WTC11 (cell line): ENCODE data around the gene PCNP. TPM values are rescaled to one million over a fixed set of nuclear protein-coding genes. Genes with fewer than 3 reads are reported as not detected.

Experiments used
- ATAC-seq: fragments of 200-7000 bp; cut with Tn5 transposase; 2 replicates; pipeline ENCODE4 v1.10.0; 2021; ENCODE audit warnings: mild to moderate bottlenecking, moderate library complexity
- CTCF ChIA-PET: fragments of 300-600 bp; sonication (Branson Sonifier 250); formaldehyde crosslinking; loops from one replicate; lab custom pipeline; 2021; ENCODE audit warnings: antibody characterized with exemption; lab: Charles Lee
- POLR2A ChIA-PET: fragments of 350-600 bp; sonication (Branson Sonifier 250); formaldehyde crosslinking; loops from one replicate; lab custom pipeline; 2021; ENCODE audit warnings: antibody characterized with exemption; lab: Charles Lee
- DNase-seq: peaks from one replicate; pipeline ENCODE4 v3.0.0; 2021; ENCODE audit warnings: low spot score
- H3K27ac Mint-ChIP-seq: 2 replicates; pipeline ENCODE4 v1.8.0; 2021; ENCODE audit warnings: mixed read lengths
- H3K27me3 Mint-ChIP-seq: 2 replicates; pipeline ENCODE4 v1.8.0; 2021; ENCODE audit warnings: low read depth, mild to moderate bottlenecking, moderate library complexity, mixed read lengths
- H3K36me3 Mint-ChIP-seq: 2 replicates; pipeline ENCODE4 v1.8.0; 2021; ENCODE audit warnings: mixed read lengths
- H3K4me1 Mint-ChIP-seq: 2 replicates; pipeline ENCODE4 v1.8.0; 2022; ENCODE audit warnings: mixed read lengths
- H3K4me3 Mint-ChIP-seq: 2 replicates; pipeline ENCODE4 v1.8.0; 2021; ENCODE audit warnings: mild to moderate bottlenecking, moderate library complexity, mixed read lengths
- H3K9me3 Mint-ChIP-seq: 2 replicates; pipeline ENCODE4 v1.8.0; 2021; ENCODE audit warnings: mixed read lengths
- CBFB ChIP-seq: sonication (generic); formaldehyde crosslinking; IDR thresholded peaks from 2 replicates; pipeline ENCODE4 v1.8.1; 2022; ENCODE audit warnings: mild to moderate bottlenecking, low read depth, missing genetic modification reagents
- CREB1 ChIP-seq: sonication (generic); formaldehyde crosslinking; IDR thresholded peaks from 2 replicates; pipeline ENCODE4 v1.8.0; 2023; ENCODE audit warnings: mild to moderate bottlenecking, missing genetic modification reagents
- CREM ChIP-seq: sonication (generic); formaldehyde crosslinking; IDR thresholded peaks from 2 replicates; pipeline ENCODE4 v1.8.1; 2022; ENCODE audit warnings: mild to moderate bottlenecking, missing genetic modification reagents, moderate library complexity
- ETV6 ChIP-seq: sonication (generic); formaldehyde crosslinking; IDR thresholded peaks from 2 replicates; pipeline ENCODE4 v1.8.1; 2022; ENCODE audit warnings: mild to moderate bottlenecking, missing genetic modification reagents
- FOXP1 ChIP-seq: sonication (generic); formaldehyde crosslinking; IDR thresholded peaks from 2 replicates; pipeline ENCODE4 v1.8.0; 2022; ENCODE audit warnings: missing genetic modification reagents, mild to moderate bottlenecking, moderate library complexity, borderline replicate concordance
- HMGA2 ChIP-seq: fragments of 250-450 bp; sonication (Bioruptor Pico); IDR thresholded peaks from 2 replicates; pipeline ENCODE4 v1.4.0; 2021; ENCODE audit warnings: mild to moderate bottlenecking, moderate library complexity
- NFYB ChIP-seq: sonication (generic); formaldehyde crosslinking; conservative IDR thresholded peaks from 2 replicates; pipeline ENCODE4 v1.8.0; 2022; ENCODE audit warnings: low read depth, missing genetic modification reagents
- PRDM15 ChIP-seq: sonication (generic); formaldehyde crosslinking; IDR thresholded peaks from 2 replicates; pipeline ENCODE4 v1.8.0; 2022; ENCODE audit warnings: missing genetic modification reagents
- SP1 ChIP-seq: sonication (generic); formaldehyde crosslinking; conservative IDR thresholded peaks from 2 replicates; pipeline ENCODE4 v1.8.1; 2022; ENCODE audit warnings: missing genetic modification reagents
- TP53 ChIP-seq: sonication (generic); formaldehyde crosslinking; IDR thresholded peaks from 2 replicates; pipeline ENCODE4 v1.8.1; 2023; ENCODE audit warnings: mild to moderate bottlenecking, missing genetic modification reagents
- ZBTB21 ChIP-seq: sonication (generic); formaldehyde crosslinking; IDR thresholded peaks from 2 replicates; pipeline ENCODE4 v1.8.1; 2023; ENCODE audit warnings: mild to moderate bottlenecking, missing genetic modification reagents, borderline replicate concordance
- ZNF121 ChIP-seq: sonication (generic); formaldehyde crosslinking; IDR thresholded peaks from 2 replicates; pipeline ENCODE4 v1.8.0; 2023; ENCODE audit warnings: missing genetic modification reagents
- ZNF219 ChIP-seq: sonication (generic); formaldehyde crosslinking; IDR thresholded peaks from 2 replicates; pipeline ENCODE4 v1.8.0; 2023; ENCODE audit warnings: missing genetic modification reagents, mild to moderate bottlenecking, borderline replicate concordance
- ZNF416 ChIP-seq: fragments of 250-450 bp; sonication (Bioruptor Pico); IDR thresholded peaks from 2 replicates; pipeline ENCODE4 v1.9.0; 2021; ENCODE audit warnings: mild to moderate bottlenecking, inconsistent platforms
- ZNF425 ChIP-seq: fragments of 250-450 bp; sonication (Bioruptor Pico); conservative IDR thresholded peaks from 2 replicates; pipeline ENCODE4 v1.9.0; 2021; ENCODE audit warnings: mild to moderate bottlenecking
- total RNA-seq: library from RNA; stranded (reverse); gene quantifications from 3 replicates; pipeline ENCODE4 v1.2.3, GENCODE V29; 2021
- TF ChIP-seq, protein P1 (sequence below): sonication (generic); formaldehyde crosslinking; IDR thresholded peaks from 2 replicates; pipeline ENCODE4 v1.8.1; 2022; ENCODE audit warnings: low read depth, mild to moderate bottlenecking, moderate library complexity, missing genetic modification reagents, borderline replicate concordance
- TF ChIP-seq, protein P2 (sequence below): fragments of 250-450 bp; sonication (Bioruptor Pico); IDR thresholded peaks from 2 replicates; pipeline ENCODE4 v1.9.0; 2021; ENCODE audit warnings: moderate library complexity, mild to moderate bottlenecking, inconsistent platforms, borderline replicate concordance

PCNP gene
- total RNA-seq, 1 experiment from 2014 or later = 187 TPM

GRCh38 chr3:101529816-101530685 is 43.9 kb upstream of the PCNP start (continued):
- TF ChIP-seq, protein P1, sequence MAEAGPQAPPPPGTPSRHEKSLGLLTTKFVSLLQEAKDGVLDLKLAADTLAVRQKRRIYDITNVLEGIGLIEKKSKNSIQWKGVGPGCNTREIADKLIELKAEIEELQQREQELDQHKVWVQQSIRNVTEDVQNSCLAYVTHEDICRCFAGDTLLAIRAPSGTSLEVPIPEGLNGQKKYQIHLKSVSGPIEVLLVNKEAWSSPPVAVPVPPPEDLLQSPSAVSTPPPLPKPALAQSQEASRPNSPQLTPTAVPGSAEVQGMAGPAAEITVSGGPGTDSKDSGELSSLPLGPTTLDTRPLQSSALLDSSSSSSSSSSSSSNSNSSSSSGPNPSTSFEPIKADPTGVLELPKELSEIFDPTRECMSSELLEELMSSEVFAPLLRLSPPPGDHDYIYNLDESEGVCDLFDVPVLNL (CRISPR knock-in tag) = no peak

GRCh38 chr3:101530686-101531047 is 43.3 kb upstream of the PCNP start:
- H3K36me3 Mint-ChIP-seq = peaks cover 32% of the 10 kb centered on the region
- H3K4me3 Mint-ChIP-seq = 0 out of 2 replicates have a peak overlapping the region, but pooled peaks have one; percentile 0
- ChIA-PET CTCF (interaction anchor here (0.5 to 1.1 kb wide), 5 partner anchors 13 to 149 kb away, joined by 3 to 6 read pairs (median 3); partner anchors contain the start of gene PCNP), POLR2A (interaction anchor here (0.8 to 1.5 kb wide), 4 partner anchors 12 to 146 kb away, joined by 3 to 8 read pairs (median 4); partner anchors contain the start of genes SENP7, TRMT10C and ZBTB11)
- no peak for TF ChIP-seq CREM (CRISPR knock-in tag)
- TF ChIP-seq SP1 (CRISPR knock-in tag) = 0 out of 2 replicates have a peak, but pooled peaks have one; percentile 5
- H3K27ac Mint-ChIP-seq = peak overlapping the region; percentile 69
- ATAC-seq (no peak), DNase-seq (no peak)
- H3K4me1 Mint-ChIP-seq = peaks cover 38% of the 10 kb centered on the region
- peaks cover 4% of the 10 kb centered on the region; the same call in 1 of the 2 replicates for H3K27me3 Mint-ChIP-seq
- H3K9me3 Mint-ChIP-seq = peaks cover 38% of the 10 kb centered on the region

GRCh38 chr3:101531473-101532086 is 42.4 kb upstream of the PCNP start:
- H3K4me3 Mint-ChIP-seq = no peak overlapping the region

More at GRCh38 chr3:101531473-101532086, 42.4 kb upstream of the PCNP start:
- TF ChIP-seq TP53 (CRISPR knock-in tag) (no peak), ZNF121 (CRISPR knock-in tag) (no peak), ZNF425 (CRISPR knock-in tag) (no peak), CREB1 (CRISPR knock-in tag) (no peak), ZNF219 (CRISPR knock-in tag) (no peak), HMGA2 (CRISPR knock-in tag) (no peak), ZNF416 (CRISPR knock-in tag) (no peak), CBFB (no peak), ZBTB21 (CRISPR knock-in tag) (no peak), NFYB (CRISPR knock-in tag) (no peak), PRDM15 (CRISPR knock-in tag) (no peak), ETV6 (CRISPR knock-in tag) (no peak), FOXP1 (CRISPR knock-in tag) (no peak)
- TF ChIP-seq, protein P2, sequence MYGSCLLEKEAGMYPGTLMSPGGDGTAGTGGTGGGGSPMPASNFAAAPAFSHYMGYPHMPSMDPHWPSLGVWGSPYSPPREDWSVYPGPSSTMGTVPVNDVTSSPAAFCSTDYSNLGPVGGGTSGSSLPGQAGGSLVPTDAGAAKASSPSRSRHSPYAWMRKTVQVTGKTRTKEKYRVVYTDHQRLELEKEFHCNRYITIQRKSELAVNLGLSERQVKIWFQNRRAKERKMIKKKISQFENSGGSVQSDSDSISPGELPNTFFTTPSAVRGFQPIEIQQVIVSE (CRISPR knock-in tag) = no peak
- Mint-ChIP-seq H3K27me3 (peaks cover 4% of the 10 kb centered on the region; the same call in 1 of the 2 replicates), H3K9me3 (peaks cover 37% of the 10 kb centered on the region), H3K27ac (peak overlapping the region; percentile 69; the same call in 1 of the 2 replicates), H3K4me1 (peaks cover 38% of the 10 kb centered on the region), H3K36me3 (peaks cover 31% of the 10 kb centered on the region)
- ChIA-PET POLR2A (no interaction called here), CTCF (no interaction called here)
- DNase-seq (no peak), ATAC-seq (no peak)
